GM12878 (cell line): ENCODE data around the gene PC. TPM values are rescaled to one million over a fixed set of nuclear protein-coding genes. Genes with fewer than 3 reads are reported as not detected.

Experiments
- ATAC-seq: fragments of 200-7000 bp; cut with Tn5 transposase; 3 replicates; pipeline ENCODE4 v1.9.1; 2020; ENCODE audit warnings: mild to moderate bottlenecking, moderate library complexity
- BruUV-seq: library from RNA; stranded (reverse); fragments of 400-500 nt; replicated peaks from 2 replicates; lab custom pipeline; 2021; lab: Mats Ljungman, UMichigan
- CTCF ChIA-PET: fragments of 300-600 bp; sonication (Branson Sonifier 250); formaldehyde crosslinking; extraction: SDS; loops from one replicate; lab custom pipeline; 2021; ENCODE audit warnings: inconsistent platforms; lab: Yijun Ruan, JAX
- POLR2A ChIA-PET: fragments of 350-600 bp; formaldehyde crosslinking; extraction: SDS; loops from one replicate; lab custom pipeline; 2021; ENCODE audit warnings: inconsistent platforms; lab: Charles Lee
- RAD21 ChIA-PET: fragments of 300-600 bp; sonication (Branson Sonifier 250); formaldehyde crosslinking; loops from one replicate; lab custom pipeline; 2023; ENCODE audit warnings: antibody characterized with exemption; ENCODE audit not compliant: unreplicated experiment; lab: Charles Lee
- SMC1A ChIA-PET: fragments of 300-600 bp; sonication (Branson Sonifier 250); formaldehyde crosslinking; loops from one replicate; lab custom pipeline; 2023; ENCODE audit not compliant: unreplicated experiment, uncharacterized antibody; lab: Charles Lee
- DNase-seq: peaks from one replicate; pipeline ENCODE4 v3.0.0-alpha.2; 2011; ENCODE audit warnings: low read depth, low spot score
- FAIRE-seq: peaks from 3 replicates; lab custom pipeline; 2011; peaks lifted over from hg19 to GRCh38; lab: Jason Lieb, UNC
- H2AFZ ChIP-seq: 2 replicates; pipeline ENCODE4 v1.6.0; 2011; ENCODE audit warnings: low read depth, low read length, control low read depth; ENCODE audit not compliant: control insufficient read depth
- H3K27ac ChIP-seq: 2 replicates; pipeline ENCODE4 v1.5.1; 2011; ENCODE audit warnings: control low read depth; ENCODE audit not compliant: control insufficient read depth, insufficient read depth
- H3K27me3 ChIP-seq, 2 experiments: replicated peaks in 1 of 2; 2 replicates each; pipeline versions ENCODE4 v1.6.0 to v1.6.1; 2011; ENCODE audit warnings: low read length in 1 of 2; ENCODE audit not compliant: control insufficient read depth in 2 of 2, insufficient read depth in 2 of 2
- H3K36me3 ChIP-seq, 2 experiments: 2 replicates each; pipeline ENCODE4 v1.5.1; 2011; ENCODE audit warnings: low read length in 1 of 2; ENCODE audit not compliant: control insufficient read depth in 2 of 2, insufficient read depth in 2 of 2
- H3K4me1 ChIP-seq: 2 replicates; pipeline ENCODE4 v1.6.1; 2011; ENCODE audit warnings: mild to moderate bottlenecking, low read length, moderate library complexity, mixed read lengths; ENCODE audit not compliant: control insufficient read depth, insufficient read depth
- H3K4me2 ChIP-seq: 2 replicates; pipeline ENCODE4 v1.6.0; 2011; ENCODE audit warnings: control low read depth; ENCODE audit not compliant: control insufficient read depth, insufficient read depth
- H3K4me3 ChIP-seq: fragments of 200-600 bp; sonication (generic); 2 replicates; pipeline ENCODE4 v1.5.1; 2016
- H3K79me2 ChIP-seq: 2 replicates; pipeline ENCODE4 v1.6.0; 2011; ENCODE audit warnings: low read length; ENCODE audit not compliant: control insufficient read depth, insufficient read depth
- H3K9ac ChIP-seq: 2 replicates; pipeline ENCODE4 v1.8.0; 2011; ENCODE audit warnings: low read length, control low read depth, mixed read lengths; ENCODE audit not compliant: control insufficient read depth, insufficient read depth
- H3K9me3 ChIP-seq: replicated peaks from 3 replicates; pipeline ENCODE4 v1.5.1; 2011; ENCODE audit warnings: mild to moderate bottlenecking, low read length; ENCODE audit not compliant: control insufficient read depth, insufficient read depth
- H4K20me1 ChIP-seq: 2 replicates; pipeline ENCODE4 v1.6.0; 2011; ENCODE audit not compliant: control insufficient read depth, insufficient read depth
- CBX5 ChIP-seq: sonication (generic); IDR thresholded peaks from 2 replicates; pipeline ENCODE4 v1.6.1; 2016; ENCODE audit warnings: low read depth, moderate library complexity, mild to moderate bottlenecking, inconsistent platforms
- CEBPB ChIP-seq, 2 experiments: fragments of 150-350 bp in 1 of 2; IDR thresholded peaks; 2 replicates each; pipeline ENCODE4 v1.6.1; 2012 to 2014; ENCODE audit warnings: low read depth in 2 of 2, low read length in 2 of 2, borderline replicate concordance in 1 of 2, inconsistent platforms in 1 of 2
- EZH2 ChIP-seq: IDR thresholded peaks from 2 replicates; pipeline ENCODE4 v1.6.1; 2012; ENCODE audit warnings: low read depth, mild to moderate bottlenecking, control low read depth, inconsistent platforms, low read length, borderline replicate concordance; ENCODE audit not compliant: control insufficient read depth
- HCFC1 ChIP-seq: fragments of 150-350 bp; IDR thresholded peaks from 2 replicates; pipeline ENCODE4 v1.6.1; 2014; ENCODE audit warnings: low read length
- HDAC6 ChIP-seq: fragments of 200-600 bp; sonication (generic); IDR thresholded peaks from one replicate; pipeline ENCODE4 v1.8.0; 2017; ENCODE audit warnings: antibody characterized with exemption; ENCODE audit not compliant: unreplicated experiment
- MEF2B ChIP-seq: fragments of 450-650 bp; IDR thresholded peaks from 2 replicates; pipeline ENCODE4 v1.6.1; 2018; ENCODE audit warnings: mild to moderate bottlenecking, moderate library complexity; ENCODE audit not compliant: partially characterized antibody, poor library complexity, severe bottlenecking
- SREBF1 ChIP-seq: IDR thresholded peaks from 2 replicates; pipeline ENCODE4 v1.6.1; 2012; ENCODE audit warnings: mild to moderate bottlenecking, low read length
- STAT3 ChIP-seq: IDR thresholded peaks from 2 replicates; pipeline ENCODE4 v1.6.1; 2011; ENCODE audit warnings: low read depth, low read length, improper control_type of control experiment
- SUPT20H ChIP-seq: IDR thresholded peaks from 2 replicates; pipeline ENCODE4 v1.6.1; 2011; ENCODE audit warnings: low read depth, mild to moderate bottlenecking, low read length, moderate library complexity, borderline replicate concordance; ENCODE audit not compliant: control insufficient read depth
- SUZ12 ChIP-seq: fragments of 200-600 bp; sonication (generic); IDR thresholded peaks from one replicate; pipeline ENCODE4 v1.6.1; 2018; ENCODE audit warnings: antibody characterized with exemption, mild to moderate bottlenecking; ENCODE audit not compliant: unreplicated experiment
- ZBED1 ChIP-seq: IDR thresholded peaks from 2 replicates; pipeline ENCODE4 v1.6.1; 2016; ENCODE audit warnings: borderline replicate concordance
- WGBS: methylation state at CpG from one replicate; pipeline ENCODE4 v1.1.6; 2016; ENCODE audit warnings: low lambda C conversion rate; ENCODE audit not compliant: insufficient replicate concordance, insufficient coverage; ENCODE audit errors: missing lambda C conversion rate; 5-methylcytosine and 5-hydroxymethylcytosine counted together
- in situ Hi-C: fragments of 300-500 bp; cut with MboI; formaldehyde crosslinking; loops from 9 replicates; pipeline ENCODE4 v1.14.3; 2018; ENCODE audit warnings: mixed read lengths
- intact Hi-C: fragments of 100-400 bp; cut with micrococcal nuclease; formaldehyde crosslinking; loops from one replicate; pipeline ENCODE4 v1.14.2; 2022; ENCODE audit not compliant: unreplicated experiment
- polyA plus RNA-seq, 11 experiments: library from polyadenylated mRNA; depleted of rRNA in 4 of 11; unstranded in 6 of 11; stranded (reverse) in 5 of 11; fragments of >200 nt; fragmentation: Nextera tagmentation in 4 of 11; fragmentation: Illumina TruSeq in 1 of 11; extraction: Ambion mirVana in 4 of 11; extraction: Trizol in 1 of 11; gene quantifications; 1 replicate in 1 of 11; 2 replicates in 10 of 11; pipeline versions ENCODE4 v1.2.1 to v1.2.3, GENCODE V29; 2011 to 2016; ENCODE audit warnings: inconsistent platforms in 2 of 11, missing spikeins in 2 of 11, low read depth in 1 of 11
- total RNA-seq, 4 experiments: library from RNA; depleted of rRNA in 3 of 4; stranded (reverse); fragments of >200 nt in 3 of 4; fragmentation: Illumina TruSeq in 1 of 4; extraction: Trizol in 1 of 4; gene quantifications; 2 replicates each; pipeline versions ENCODE4 v1.2.1 to v1.2.3, GENCODE V29; 2013 to 2021
- TF ChIP-seq, protein P1 (sequence below): IDR thresholded peaks from 2 replicates; pipeline ENCODE4 v1.6.1; 2011; ENCODE audit warnings: low read depth, mild to moderate bottlenecking, low read length, moderate library complexity, borderline replicate concordance; ENCODE audit errors: extremely low read depth
- TF ChIP-seq, protein P2 (sequence below): fragments of 450-650 bp; IDR thresholded peaks from 2 replicates; pipeline ENCODE4 v1.6.1; 2017; ENCODE audit warnings: mild to moderate bottlenecking, low read depth, inconsistent platforms; ENCODE audit not compliant: poor library complexity, severe bottlenecking

The PC gene
- total and polyA plus RNA-seq, 10 of the 15 experiments (the other 5 are each of a cell fraction or from before 2014, with no cell fraction given), result 0.22 to 10.3 (median 4.5) TPM

GRCh38 chr11:66879999-66880398 lies 78.2 kb downstream of the PC start:
- Histone ChIP-seq H3K79me2 (no peaks in the 10 kb centered on the region), H3K4me1 (peaks cover 3% of the 10 kb centered on the region; the same call in 1 of the 2 replicates), H3K9ac (no peak overlapping the region), H3K4me3 (no peak overlapping the region), H3K4me2 (no peak overlapping the region), H3K9me3 (no peaks in the 10 kb centered on the region), H2AFZ (no peak overlapping the region), H3K36me3 (no peaks in the 10 kb centered on the region), H4K20me1 (no peaks in the 10 kb centered on the region), H3K27me3 (peaks cover 0 to 1% of the 10 kb centered on the region in 2 experiments; a peak in 2 of 4 replicates), H3K27ac (no peak overlapping the region)
- no peak for FAIRE-seq
- DNase-seq, result no peak
- ChIA-PET RAD21 (interaction anchor here (1.4 kb wide), 1 partner anchor 172 kb away, joined by 3 read pairs; no protein-coding TSS in a partner anchor), SMC1A (no interaction called here), CTCF (no interaction called here), POLR2A (no interaction called here)
- in situ Hi-C loops (loop anchor here (5.0 kb wide), 1 partner anchor 188 kb away; no protein-coding TSS in a partner anchor), intact Hi-C loops (no loop called here)
- no peak for ATAC-seq
- BruUV-seq, result no TSS peak
- TF ChIP-seq, protein P1, sequence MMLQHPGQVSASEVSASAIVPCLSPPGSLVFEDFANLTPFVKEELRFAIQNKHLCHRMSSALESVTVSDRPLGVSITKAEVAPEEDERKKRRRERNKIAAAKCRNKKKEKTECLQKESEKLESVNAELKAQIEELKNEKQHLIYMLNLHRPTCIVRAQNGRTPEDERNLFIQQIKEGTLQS, result no peak
- TF ChIP-seq SUPT20H, result no peak
- no peak for TF ChIP-seq STAT3
- TF ChIP-seq ZBED1, result no peak
- no peak for TF ChIP-seq HCFC1
- no peak for TF ChIP-seq CBX5
- no peak for TF ChIP-seq SUZ12
- TF ChIP-seq EZH2, result no peak
- TF ChIP-seq HDAC6, result no peak
- TF ChIP-seq, protein P2, sequence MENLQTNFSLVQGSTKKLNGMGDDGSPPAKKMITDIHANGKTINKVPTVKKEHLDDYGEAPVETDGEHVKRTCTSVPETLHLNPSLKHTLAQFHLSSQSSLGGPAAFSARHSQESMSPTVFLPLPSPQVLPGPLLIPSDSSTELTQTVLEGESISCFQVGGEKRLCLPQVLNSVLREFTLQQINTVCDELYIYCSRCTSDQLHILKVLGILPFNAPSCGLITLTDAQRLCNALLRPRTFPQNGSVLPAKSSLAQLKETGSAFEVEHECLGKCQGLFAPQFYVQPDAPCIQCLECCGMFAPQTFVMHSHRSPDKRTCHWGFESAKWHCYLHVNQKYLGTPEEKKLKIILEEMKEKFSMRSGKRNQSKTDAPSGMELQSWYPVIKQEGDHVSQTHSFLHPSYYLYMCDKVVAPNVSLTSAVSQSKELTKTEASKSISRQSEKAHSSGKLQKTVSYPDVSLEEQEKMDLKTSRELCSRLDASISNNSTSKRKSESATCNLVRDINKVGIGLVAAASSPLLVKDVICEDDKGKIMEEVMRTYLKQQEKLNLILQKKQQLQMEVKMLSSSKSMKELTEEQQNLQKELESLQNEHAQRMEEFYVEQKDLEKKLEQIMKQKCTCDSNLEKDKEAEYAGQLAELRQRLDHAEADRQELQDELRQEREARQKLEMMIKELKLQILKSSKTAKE, result no peak
- no peak for TF ChIP-seq SREBF1
- no peak for TF ChIP-seq MEF2B
- TF ChIP-seq CEBPB (IDR thresholded peaks at IDR 0.05; ENCODE audit: borderline replicate concordance in 1 of 2, low read depth in 2 of 2, low read length in 2 of 2), result no peak
- 59% methylated on average over 8 of the region's 8 CpGs for WGBS
